Activated CD4-positive, alpha-beta T cell treated with anti-CD3 and anti-CD28 coated beads, Interleukin-10, Interleukin-2, amounts not matched to agents 100 ng/mL and 50 ng/mL, durations not matched to agents 16 hours and 8 hours (primary cell): ENCODE data around the gene SYS1.
"Not testable (repeated sequence)": the region's sequence is repeated elsewhere in the genome, so short reads cannot be mapped to it uniquely, and the experiment has no call there.

Experiments used
- DNase-seq: peaks from one replicate; pipeline ENCODE4 v3.0.0-alpha.2; 2020

Gene SYS1

GRCh38 chr20:45340236-45340847 lies 22.6 kb upstream of the SYS1 start:
- DNase-seq, result no peak

- DNase-seq, result no peak
Observed at GRCh38 chr20:45340951-45341350, 22.0 kb upstream of the SYS1 start.

DNA sequence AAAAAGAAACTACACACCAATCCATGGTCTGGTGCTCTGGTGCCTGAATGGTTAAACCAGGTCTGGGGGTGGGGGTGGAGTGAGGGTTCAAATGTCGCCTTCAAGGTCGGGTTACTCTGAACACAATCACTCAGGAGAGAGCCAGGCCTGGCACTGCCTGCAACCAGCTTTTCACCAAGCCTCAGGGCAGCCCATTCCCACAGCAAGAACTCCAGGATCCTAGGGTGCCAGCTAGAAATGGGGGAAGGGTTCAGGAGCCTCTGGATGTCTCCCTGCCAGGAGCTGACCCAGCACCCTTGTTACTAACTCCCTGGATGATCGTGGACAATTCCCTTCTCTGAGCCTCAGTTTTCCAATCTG lies 21.4 kb upstream of the SYS1 start:
- DNase-seq, result no peak

DNA sequence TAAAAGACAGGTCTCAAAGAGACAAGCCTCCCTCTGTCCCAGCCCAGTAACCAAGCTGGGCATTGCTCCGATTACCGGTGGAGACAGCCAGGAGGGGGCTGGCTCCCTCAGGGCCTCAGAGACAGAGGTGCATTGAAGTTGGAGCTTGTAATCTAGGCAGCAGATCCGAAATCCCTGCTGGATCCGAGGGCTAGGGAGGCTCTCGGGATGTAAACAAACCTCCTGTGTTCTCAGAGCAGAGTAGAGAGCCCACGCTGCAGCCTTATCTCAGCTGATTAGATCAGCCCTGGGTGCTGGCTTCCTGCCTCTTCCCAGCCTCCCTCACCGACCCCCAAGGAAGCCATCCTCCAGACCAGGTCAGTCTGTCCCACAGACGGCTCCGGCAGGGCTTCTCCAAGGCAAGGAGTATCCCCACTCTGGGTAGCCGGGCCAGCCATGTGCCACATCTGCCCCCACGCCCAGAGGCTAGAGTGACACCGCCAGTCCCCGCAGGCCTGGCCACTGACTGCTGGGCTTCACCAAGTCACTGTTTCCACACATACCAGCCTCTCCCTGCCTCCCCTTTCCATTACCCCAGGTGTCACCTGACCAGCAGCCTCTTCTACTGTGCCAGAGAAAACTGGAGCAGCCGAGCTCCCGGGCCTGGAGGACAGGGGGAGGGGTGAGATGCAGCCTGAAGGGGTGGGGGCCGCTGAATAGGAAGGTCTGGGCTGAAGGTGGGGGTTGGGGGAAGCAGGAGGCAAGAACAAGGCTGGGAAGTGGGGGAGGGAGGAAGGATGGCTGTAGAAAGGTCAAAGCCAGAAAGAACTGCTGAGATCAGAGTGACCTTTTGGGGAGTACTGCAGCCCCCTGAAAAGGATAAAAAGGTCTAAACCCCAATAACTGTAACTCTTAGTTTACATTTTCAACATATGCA lies 20.8 kb upstream of the SYS1 start:
- DNase-seq, result no peak

DNA sequence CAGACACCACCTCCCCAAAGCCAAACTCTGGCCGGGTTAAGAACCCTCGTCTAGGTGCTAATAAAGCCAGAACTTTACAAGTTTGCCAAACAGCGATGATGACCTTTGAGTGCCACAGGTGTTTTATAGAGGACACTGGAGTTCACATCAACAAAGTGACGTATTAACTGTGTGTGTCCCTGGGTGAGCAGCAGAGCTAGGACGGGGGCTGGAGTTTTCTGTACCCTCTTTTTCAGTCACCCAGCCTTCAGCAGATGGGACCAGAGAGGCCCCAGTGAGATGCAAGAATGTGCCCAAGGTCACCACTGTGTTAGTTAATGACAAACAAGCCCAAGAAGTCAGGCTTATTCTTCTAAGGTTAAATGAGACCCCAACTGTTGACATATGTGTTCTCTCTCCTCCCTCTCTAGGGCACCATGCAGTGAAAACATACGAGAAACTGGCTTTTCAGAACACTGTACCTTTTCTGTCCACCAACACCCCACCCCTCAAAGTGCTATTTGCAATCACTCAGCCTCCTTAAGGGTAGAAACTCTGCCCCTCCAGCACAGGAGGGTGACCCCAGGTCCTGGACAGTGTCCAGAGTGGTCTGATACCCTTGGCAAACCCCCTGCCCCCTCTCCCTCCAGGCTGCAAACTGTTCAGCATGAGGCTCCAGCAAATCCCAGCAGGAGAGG lies 20.0 kb upstream of the SYS1 start:
- no peak for DNase-seq

DNA sequence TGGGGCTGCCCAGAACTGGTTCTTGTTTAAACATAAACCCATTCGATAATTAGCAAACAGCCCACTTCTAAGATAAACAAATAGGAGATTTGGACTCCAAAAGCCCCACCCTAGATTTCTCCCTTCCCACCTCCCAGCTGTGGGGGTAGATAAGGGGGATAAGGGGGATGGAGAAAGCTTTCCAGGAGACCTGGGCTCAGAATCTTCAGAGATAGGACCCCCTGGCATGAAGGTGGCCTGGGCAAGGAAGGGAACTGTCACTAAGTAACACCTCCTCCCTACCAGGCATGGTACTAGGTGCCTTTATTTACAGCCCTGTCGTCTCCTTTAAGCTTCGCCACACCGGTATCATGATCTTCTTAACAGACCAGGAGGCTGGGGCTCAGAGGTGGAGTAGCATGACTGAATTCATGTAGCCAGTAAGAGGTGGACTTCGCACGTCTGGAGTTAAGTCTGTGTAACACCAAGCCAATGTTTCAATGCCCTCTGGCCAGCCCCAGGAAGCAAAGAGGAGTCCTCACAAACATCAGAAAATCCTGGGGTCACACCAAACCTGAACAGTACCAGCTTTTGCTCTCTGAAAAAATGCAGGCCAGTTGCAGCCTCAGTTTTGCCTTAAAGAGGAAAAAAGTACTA lies 19.3 kb upstream of the SYS1 start:
- DNase-seq, result no peak

- DNase-seq, result peak; percentile 48
Observed at GRCh38 chr20:45344168-45344860, 18.6 kb upstream of the SYS1 start.

DNA sequence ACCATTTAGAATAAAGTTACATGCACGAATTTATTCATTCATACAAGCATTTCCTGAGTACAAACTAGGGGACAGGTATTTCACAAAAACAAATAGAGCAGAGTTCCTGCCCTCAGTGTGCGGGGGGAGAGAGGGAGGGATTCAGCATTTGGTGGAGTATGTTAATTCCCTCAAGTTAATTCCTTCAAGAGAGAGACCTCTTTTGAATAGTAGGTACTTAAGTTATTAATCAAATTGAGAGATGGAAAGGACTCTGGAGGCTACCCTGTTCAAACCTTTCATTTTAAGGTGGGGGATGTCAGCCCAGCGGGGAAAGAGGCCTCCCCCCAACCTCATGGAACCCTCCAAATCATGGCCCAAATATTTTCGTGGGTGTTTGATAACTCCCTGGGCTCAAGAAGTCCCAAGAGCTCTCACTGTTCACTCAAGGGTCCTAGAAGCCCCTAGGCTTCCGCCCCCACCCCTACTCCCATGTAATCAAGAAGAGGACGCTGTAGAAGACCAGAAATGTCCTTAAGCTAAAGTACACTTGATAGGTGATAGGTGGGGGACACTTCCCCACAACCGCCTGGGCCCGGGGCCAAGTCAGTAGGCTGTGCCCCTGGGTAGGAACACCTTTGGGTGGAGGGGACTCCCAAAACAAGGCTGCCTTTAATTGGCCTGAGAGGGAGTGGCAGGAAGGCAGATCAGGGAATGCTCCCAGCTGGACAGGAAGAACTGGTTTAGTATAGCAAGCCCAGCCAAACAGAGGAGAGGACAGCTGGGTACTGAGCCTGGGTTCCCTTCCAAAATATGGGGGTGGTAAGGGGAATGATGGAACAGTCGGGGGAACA lies 17.6 kb upstream of the SYS1 start:
- DNase-seq, result no peak

- DNase-seq, result peak; percentile 40
Observed at GRCh38 chr20:45346291-45346718, 16.7 kb upstream of the SYS1 start.

DNA sequence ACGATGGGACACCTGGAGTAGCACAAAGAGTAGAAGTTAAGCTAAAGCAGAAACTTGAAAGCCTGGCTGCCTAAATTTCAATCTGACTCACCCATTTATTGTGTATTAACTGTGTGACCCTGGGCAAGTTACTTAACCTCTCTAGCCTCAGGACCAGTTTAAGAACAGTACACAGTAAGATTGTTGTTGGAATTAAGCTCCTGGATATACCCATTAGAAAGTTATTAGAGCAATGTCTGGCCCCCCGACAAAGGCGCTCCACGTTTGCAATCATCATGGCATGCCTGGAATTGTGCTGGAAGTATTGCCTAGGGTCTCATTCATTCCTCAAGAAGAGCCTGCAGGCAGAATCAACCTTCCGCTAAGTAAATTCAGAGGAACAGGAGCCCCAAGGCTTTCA lies 16.1 kb upstream of the SYS1 start:
- peak; percentile 33 for DNase-seq

- DNase-seq, result no peak
Observed at GRCh38 chr20:45347297-45347935, 15.5 kb upstream of the SYS1 start.

DNA sequence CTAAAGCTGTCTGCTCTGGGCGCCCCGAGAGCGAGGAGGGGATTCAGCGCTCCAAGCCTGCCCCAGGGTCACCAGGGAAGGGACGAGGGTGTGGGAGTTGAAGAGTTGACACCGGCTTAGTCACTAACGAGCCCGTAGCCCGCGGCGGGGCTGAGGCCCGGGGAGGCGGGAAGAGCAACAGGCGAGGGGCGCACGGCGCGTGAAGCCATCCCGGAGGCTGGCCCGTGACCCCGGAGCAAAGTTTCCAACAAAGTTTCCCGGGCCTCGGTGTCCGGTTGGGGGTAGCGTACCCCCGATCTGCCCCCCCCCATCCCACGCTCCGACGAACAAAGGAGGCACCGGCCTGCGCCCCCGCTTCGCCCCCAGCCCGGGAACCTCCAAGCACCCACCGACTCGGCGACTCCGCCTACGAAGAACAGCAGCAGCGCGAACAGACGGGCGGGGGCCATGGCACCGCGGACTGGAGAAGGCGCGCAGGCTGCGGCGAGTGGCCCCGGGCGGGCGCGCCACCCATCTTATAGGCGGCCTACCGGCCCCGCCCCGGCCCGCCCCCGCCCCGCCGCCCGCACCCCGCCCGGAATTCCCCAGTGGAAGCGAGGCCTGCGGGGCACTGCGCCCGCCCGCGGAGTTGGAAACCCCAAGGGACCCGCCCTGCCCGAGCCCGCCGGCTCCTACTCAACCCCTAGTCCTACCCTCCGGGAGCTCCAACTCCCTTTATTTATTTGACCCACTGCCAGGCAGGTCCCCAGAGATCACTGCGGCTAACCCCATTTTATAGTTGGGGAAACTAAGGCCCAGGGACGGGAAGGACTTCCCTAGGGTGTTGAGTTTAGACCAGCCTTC lies 14.8 kb upstream of the SYS1 start, which contains the start of gene SDC4:
TSS of gene SDC4 (minus strand) at position 489 of the 843 bp plus-strand sequence. CDS start at position 449, 40 bp downstream.
- DNase-seq, result peak; percentile 74

- no peak for DNase-seq
Observed at GRCh38 chr20:45350217-45350616, 12.7 kb upstream of the SYS1 start.

GRCh38 chr20:45350795-45351194 lies 12.2 kb upstream of the SYS1 start:
- not testable (repeated sequence) for DNase-seq

GRCh38 chr20:45352729-45353128 lies 10.2 kb upstream of the SYS1 start:
- DNase-seq, result no peak

DNA sequence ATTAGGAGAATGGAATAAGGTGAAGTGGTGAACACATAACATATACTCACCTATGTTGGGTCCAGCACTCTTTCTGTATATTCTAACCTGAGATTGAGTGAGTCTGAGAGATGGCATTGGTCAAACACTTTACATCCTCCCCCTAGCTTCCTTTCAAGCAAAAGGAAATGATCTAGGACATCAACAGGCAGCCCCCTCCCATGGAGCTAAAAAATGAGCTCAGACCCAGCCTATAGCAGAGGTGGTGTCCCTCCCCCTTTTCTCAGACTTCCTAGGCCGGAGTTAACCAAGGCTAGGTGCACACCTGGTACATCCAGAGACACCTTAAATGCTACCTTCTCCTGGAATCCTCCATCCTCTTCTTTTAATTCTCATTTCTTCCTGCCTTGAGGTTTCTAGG lies 9.2 kb upstream of the SYS1 start:
- DNase-seq, result no peak

DNA sequence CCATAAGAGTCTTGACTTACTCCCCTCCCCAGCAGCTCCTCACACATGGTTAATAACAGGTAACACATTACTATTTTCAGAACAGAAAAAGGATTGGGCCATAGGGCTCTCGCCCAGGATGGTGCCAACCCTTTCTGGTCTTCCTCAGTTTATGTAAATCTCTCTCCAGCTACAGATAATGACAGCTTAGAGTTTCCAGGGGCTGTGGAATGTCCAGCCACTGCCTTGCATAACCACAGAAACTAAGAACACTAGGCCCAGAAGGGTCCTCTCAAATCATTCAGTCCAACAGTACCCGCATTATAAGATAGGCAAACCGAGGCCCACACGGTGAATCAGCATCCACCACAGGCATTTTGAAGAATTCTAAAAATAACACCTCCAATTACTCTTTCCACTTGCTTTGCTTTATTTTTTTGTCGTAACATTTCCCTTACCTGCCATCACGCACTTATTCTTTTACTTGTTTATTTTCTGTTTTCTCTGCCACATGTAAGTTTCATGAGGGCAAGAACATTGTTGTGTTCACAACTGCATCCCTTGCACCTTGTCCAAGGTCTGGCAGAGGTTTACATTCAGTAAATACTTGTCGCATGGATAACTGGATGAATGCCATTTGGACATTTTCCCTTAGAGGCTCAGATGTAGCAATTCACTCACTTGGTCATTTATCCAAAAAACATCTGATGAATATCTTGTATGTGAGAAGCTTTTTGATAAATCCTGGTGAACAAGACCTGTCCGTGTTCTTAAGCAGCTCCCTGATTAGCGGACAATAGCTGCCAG lies 8.3 kb upstream of the SYS1 start:
- DNase-seq, result peak; percentile 47

DNA sequence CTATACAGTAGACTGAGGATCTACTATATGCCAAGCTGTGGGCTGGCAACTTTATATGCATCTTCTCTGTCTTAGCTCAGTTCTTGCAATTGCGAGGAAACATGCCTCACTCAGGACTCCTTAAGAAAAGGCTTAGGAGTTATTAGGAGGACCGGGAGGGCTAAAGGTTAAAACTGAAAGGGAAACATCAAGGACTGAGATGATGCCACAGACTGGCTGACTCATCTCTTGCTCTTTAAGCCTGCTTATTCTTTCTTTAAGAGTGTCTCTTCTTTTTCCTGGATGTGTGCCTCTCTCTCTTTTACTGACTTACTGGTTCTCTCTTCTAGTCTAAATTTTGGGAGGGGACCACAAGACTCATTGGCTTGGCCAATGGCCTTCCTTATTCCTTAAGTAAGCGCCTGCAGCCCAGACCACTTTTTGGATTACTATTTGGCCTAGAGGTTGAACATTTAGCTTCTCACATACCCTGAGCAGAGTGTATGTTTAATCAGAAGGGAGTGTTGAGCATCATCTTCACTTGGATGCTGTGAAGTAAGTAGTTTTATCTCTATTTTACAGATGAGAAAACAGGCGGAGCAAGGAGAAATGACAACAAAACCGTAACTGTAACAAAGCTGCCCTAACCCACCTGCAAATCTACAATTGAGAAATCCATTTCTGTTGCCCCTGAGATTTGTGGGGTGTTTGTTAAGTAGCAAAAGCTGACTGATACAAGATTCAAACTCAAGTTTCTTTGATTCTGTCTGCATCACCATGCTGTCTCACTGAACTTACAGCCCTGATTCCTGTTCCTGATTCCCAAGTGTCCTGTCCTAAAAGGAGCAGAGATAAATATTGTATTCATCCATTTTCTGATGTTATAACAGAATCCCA lies 7.5 kb upstream of the SYS1 start:
- DNase-seq, result peak; percentile 76
